GM23338 (cell line): ENCODE data around the gene SUGCT. TPM values are rescaled to one million over a fixed set of nuclear protein-coding genes. Genes with fewer than 3 reads are reported as not detected.

Source experiments
- ATAC-seq: fragments of 200-7000 bp; cut with Tn5 transposase; 3 replicates; pipeline ENCODE4 v1.9.1; 2020
- DNase-seq: peaks from one replicate; pipeline ENCODE4 v3.0.0-alpha.2; 2015; ENCODE audit warnings: low spot score
- H2AFZ ChIP-seq: fragments of 200-600 bp; sonication (generic); 2 replicates; pipeline ENCODE4 v1.8.0; 2016; ENCODE audit warnings: antibody characterized with exemption, mild to moderate bottlenecking, moderate library complexity
- H3F3A ChIP-seq: fragments of 200-600 bp; sonication (generic); replicated peaks from 2 replicates; pipeline ENCODE4 v1.8.0; 2017; ENCODE audit warnings: antibody characterized with exemption, mixed run types, low read depth
- H3K27ac ChIP-seq: fragments of 200-600 bp; sonication (generic); 2 replicates; pipeline ENCODE4 v1.6.1; 2016; ENCODE audit warnings: low read depth
- H3K27me3 ChIP-seq: fragments of 200-600 bp; sonication (generic); 2 replicates; pipeline ENCODE4 v1.8.0; 2016; ENCODE audit warnings: mild to moderate bottlenecking, mixed run types, moderate library complexity; ENCODE audit not compliant: insufficient read depth
- H3K36me3 ChIP-seq: fragments of 200-600 bp; sonication (generic); 2 replicates; pipeline ENCODE4 v1.8.0; 2016; ENCODE audit warnings: mild to moderate bottlenecking; ENCODE audit not compliant: insufficient read depth
- H3K4me1 ChIP-seq: fragments of 200-600 bp; sonication (generic); 2 replicates; pipeline ENCODE4 v1.8.0; 2016; ENCODE audit warnings: mild to moderate bottlenecking, moderate library complexity; ENCODE audit not compliant: insufficient read depth
- H3K4me2 ChIP-seq: fragments of 200-600 bp; sonication (generic); 2 replicates; pipeline ENCODE4 v1.7.1; 2017; ENCODE audit warnings: mixed run types
- H3K4me3 ChIP-seq: fragments of 200-600 bp; sonication (generic); 2 replicates; pipeline ENCODE4 v1.6.1; 2016; ENCODE audit warnings: mixed run types
- H3K79me2 ChIP-seq: fragments of 200-600 bp; sonication (generic); replicated peaks from 2 replicates; pipeline ENCODE4 v1.8.0; 2017; ENCODE audit warnings: mild to moderate bottlenecking; ENCODE audit not compliant: insufficient read depth
- H3K9me2 ChIP-seq: fragments of 200-600 bp; sonication (generic); 2 replicates; pipeline ENCODE4 v1.8.0; 2017; ENCODE audit not compliant: insufficient read depth
- H4K20me1 ChIP-seq: fragments of 200-600 bp; sonication (generic); replicated peaks from 2 replicates; pipeline ENCODE4 v1.8.0; 2017; ENCODE audit warnings: mild to moderate bottlenecking; ENCODE audit not compliant: insufficient read depth
- H3K27ac Mint-ChIP-seq: 2 replicates; pipeline ENCODE4 v1.8.0; 2020; ENCODE audit warnings: inconsistent platforms, mild to moderate bottlenecking, moderate library complexity, mixed read lengths
- H3K27me3 Mint-ChIP-seq: 3 replicates; pipeline ENCODE4 v1.8.0; 2022; ENCODE audit warnings: low read depth, mild to moderate bottlenecking, moderate library complexity, mixed read lengths, inconsistent platforms; ENCODE audit not compliant: insufficient read depth, poor library complexity
- H3K36me3 Mint-ChIP-seq: 3 replicates; pipeline ENCODE4 v1.8.0; 2021; ENCODE audit warnings: low read depth, mild to moderate bottlenecking, inconsistent platforms, moderate library complexity, mixed read lengths
- H3K4me1 Mint-ChIP-seq: 3 replicates; pipeline ENCODE4 v1.8.0; 2020; ENCODE audit warnings: mild to moderate bottlenecking, inconsistent platforms, mixed read lengths
- H3K4me3 Mint-ChIP-seq: 3 replicates; pipeline ENCODE4 v1.8.0; 2021; ENCODE audit warnings: moderate library complexity, mild to moderate bottlenecking, inconsistent platforms, mixed read lengths
- H3K9me3 Mint-ChIP-seq: 3 replicates; pipeline ENCODE4 v1.8.0; 2020; ENCODE audit warnings: moderate library complexity, mild to moderate bottlenecking, inconsistent platforms, mixed read lengths
- CREB1 ChIP-seq: fragments of 250-450 bp; sonication (Bioruptor Pico); IDR thresholded peaks from 2 replicates; pipeline ENCODE4 v1.5.0; 2020; ENCODE audit warnings: low read depth, mild to moderate bottlenecking, moderate library complexity
- EZH2 ChIP-seq: fragments of 200-600 bp; sonication (generic); IDR thresholded peaks from one replicate; pipeline ENCODE4 v1.8.0; 2017; ENCODE audit warnings: antibody characterized with exemption, mild to moderate bottlenecking, low read depth; ENCODE audit not compliant: unreplicated experiment
- EZH2phosphoT487 ChIP-seq: fragments of 200-600 bp; sonication (generic); IDR thresholded peaks from one replicate; pipeline ENCODE4 v1.8.1; 2018; ENCODE audit warnings: antibody characterized with exemption; ENCODE audit not compliant: unreplicated experiment
- JUNB ChIP-seq: IDR thresholded peaks from one replicate; pipeline ENCODE4 v1.6.1; 2016; ENCODE audit warnings: antibody characterized with exemption; ENCODE audit not compliant: unreplicated experiment
- POLR2AphosphoS5 ChIP-seq: IDR thresholded peaks from 2 replicates; pipeline ENCODE4 v1.6.1; 2016; ENCODE audit warnings: antibody characterized with exemption, low read depth
- STAT1 ChIP-seq: IDR thresholded peaks from one replicate; pipeline ENCODE4 v1.6.1; 2016; ENCODE audit warnings: antibody characterized with exemption; ENCODE audit not compliant: unreplicated experiment
- ZNF114 ChIP-seq: fragments of 250-450 bp; sonication (Bioruptor Pico); IDR thresholded peaks from 2 replicates; pipeline ENCODE4 v1.5.0; 2020; ENCODE audit warnings: mild to moderate bottlenecking, moderate library complexity
- ZNF331 ChIP-seq: fragments of 250-450 bp; sonication (Bioruptor Pico); IDR thresholded peaks from 2 replicates; pipeline ENCODE4 v1.5.0; 2020; ENCODE audit warnings: low read depth, mild to moderate bottlenecking, moderate library complexity
- polyA plus RNA-seq: library from polyadenylated mRNA; unstranded; fragments of >200 nt; fragmentation: Nextera tagmentation; extraction: Ambion mirVana; gene quantifications from 2 replicates; pipeline ENCODE4 v1.2.1, GENCODE V29; 2016
- total RNA-seq: library from RNA; depleted of rRNA; stranded (reverse); fragments of >200 nt; shearing (Covaris generic); gene quantifications from 2 replicates; pipeline ENCODE4 v1.2.3, GENCODE V29; 2014
- TF ChIP-seq, protein P1 (sequence below), 2 experiments: fragments of 200-600 bp in 1 of 2; sonication (generic) in 1 of 2; conservative IDR thresholded peaks; 2 replicates each; pipeline versions ENCODE4 v1.5.1 to v1.6.1; 2016 to 2017; ENCODE audit warnings: antibody characterized with exemption in 2 of 2, low read depth in 2 of 2, mild to moderate bottlenecking in 2 of 2, moderate library complexity in 1 of 2
- TF ChIP-seq, protein P2 (sequence below): IDR thresholded peaks from 2 replicates; pipeline ENCODE4 v1.6.1; 2016; ENCODE audit warnings: antibody characterized with exemption
- TF ChIP-seq, protein P3 (sequence below): fragments of 250-450 bp; sonication (Bioruptor Pico); IDR thresholded peaks from 2 replicates; pipeline ENCODE4 v1.5.0; 2020; ENCODE audit warnings: mild to moderate bottlenecking, moderate library complexity

SUGCT gene
- total and polyA plus RNA-seq, 2 experiments from 2014 or later = 4.2 to 5.6 TPM

DNA sequence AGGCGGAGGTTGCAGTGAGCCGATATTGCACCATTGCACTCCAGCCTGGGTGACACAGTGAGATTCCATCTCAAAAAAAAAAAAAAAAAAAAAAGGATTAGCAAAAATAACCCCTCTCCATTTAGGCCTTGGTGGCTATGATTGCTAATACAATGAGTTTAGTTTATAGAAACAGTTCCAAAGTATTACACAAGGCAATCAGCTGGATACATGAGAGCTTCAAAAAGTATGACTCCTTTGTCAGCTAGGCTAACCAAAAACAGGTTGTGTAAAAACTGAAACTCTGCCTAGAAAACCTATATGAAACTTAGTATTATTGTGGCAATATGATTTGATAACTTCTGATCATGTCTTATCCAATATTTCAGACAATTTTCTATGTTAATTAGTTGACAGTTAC is 57.2 kb downstream of the SUGCT start:
- no peaks in the 10 kb centered on the region for H3K9me2 ChIP-seq
- no peak for DNase-seq
- no peak for ATAC-seq
- Mint-ChIP-seq H3K4me3 (no peak overlapping the region), H3K9me3 (no peaks in the 10 kb centered on the region), H3K27me3 (no peaks in the 10 kb centered on the region), H3K27ac (0 out of 2 replicates have a peak overlapping the region, but pooled peaks have one; percentile 44), H3K36me3 (no peaks in the 10 kb centered on the region), H3K4me1 (no peaks in the 10 kb centered on the region)
- H3F3A ChIP-seq = no peaks in the 10 kb centered on the region
- no peaks in the 10 kb centered on the region for H4K20me1 ChIP-seq
- no peak overlapping the region for H2AFZ ChIP-seq
- H3K27ac ChIP-seq = no peak overlapping the region
- H3K4me1 ChIP-seq = no peaks in the 10 kb centered on the region
- H3K27me3 ChIP-seq = no peaks in the 10 kb centered on the region
- no peaks in the 10 kb centered on the region for H3K79me2 ChIP-seq
- H3K4me3 ChIP-seq = no peak overlapping the region
- no peak for TF ChIP-seq POLR2AphosphoS5
- TF ChIP-seq, protein P1, sequence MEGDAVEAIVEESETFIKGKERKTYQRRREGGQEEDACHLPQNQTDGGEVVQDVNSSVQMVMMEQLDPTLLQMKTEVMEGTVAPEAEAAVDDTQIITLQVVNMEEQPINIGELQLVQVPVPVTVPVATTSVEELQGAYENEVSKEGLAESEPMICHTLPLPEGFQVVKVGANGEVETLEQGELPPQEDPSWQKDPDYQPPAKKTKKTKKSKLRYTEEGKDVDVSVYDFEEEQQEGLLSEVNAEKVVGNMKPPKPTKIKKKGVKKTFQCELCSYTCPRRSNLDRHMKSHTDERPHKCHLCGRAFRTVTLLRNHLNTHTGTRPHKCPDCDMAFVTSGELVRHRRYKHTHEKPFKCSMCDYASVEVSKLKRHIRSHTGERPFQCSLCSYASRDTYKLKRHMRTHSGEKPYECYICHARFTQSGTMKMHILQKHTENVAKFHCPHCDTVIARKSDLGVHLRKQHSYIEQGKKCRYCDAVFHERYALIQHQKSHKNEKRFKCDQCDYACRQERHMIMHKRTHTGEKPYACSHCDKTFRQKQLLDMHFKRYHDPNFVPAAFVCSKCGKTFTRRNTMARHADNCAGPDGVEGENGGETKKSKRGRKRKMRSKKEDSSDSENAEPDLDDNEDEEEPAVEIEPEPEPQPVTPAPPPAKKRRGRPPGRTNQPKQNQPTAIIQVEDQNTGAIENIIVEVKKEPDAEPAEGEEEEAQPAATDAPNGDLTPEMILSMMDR (conservative IDR thresholded peaks at IDR 0.05; ENCODE audit: low read depth in 2 of 2) = no peak
- no peak for TF ChIP-seq ZNF114
- no peak for TF ChIP-seq ZNF331 (CRISPR knock-in tag)
- TF ChIP-seq EZH2 = no peak
- no peak for TF ChIP-seq JUNB
- TF ChIP-seq, protein P2, sequence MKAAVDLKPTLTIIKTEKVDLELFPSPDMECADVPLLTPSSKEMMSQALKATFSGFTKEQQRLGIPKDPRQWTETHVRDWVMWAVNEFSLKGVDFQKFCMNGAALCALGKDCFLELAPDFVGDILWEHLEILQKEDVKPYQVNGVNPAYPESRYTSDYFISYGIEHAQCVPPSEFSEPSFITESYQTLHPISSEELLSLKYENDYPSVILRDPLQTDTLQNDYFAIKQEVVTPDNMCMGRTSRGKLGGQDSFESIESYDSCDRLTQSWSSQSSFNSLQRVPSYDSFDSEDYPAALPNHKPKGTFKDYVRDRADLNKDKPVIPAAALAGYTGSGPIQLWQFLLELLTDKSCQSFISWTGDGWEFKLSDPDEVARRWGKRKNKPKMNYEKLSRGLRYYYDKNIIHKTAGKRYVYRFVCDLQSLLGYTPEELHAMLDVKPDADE = no peak
- H3K36me3 ChIP-seq = no peaks in the 10 kb centered on the region
- no peak overlapping the region for H3K4me2 ChIP-seq

DNA sequence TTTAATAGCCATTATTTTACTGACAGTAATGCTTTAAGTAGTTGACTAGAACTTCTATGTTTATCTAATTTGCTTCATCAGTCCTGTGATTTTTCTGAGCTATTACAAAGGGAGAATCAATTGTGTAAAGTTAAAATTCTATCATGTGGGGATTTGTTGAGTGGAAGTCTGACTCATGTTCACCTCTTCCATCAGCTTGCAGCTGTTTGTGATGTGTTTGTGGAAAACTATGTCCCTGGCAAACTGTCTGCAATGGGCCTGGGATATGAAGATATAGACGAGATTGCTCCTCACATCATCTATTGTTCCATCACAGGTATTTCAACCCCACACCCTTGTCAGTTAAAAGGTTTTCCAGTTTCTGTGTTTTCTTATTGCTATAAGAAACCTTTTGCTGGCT is 59.9 kb downstream of the SUGCT start:
- H3K27ac ChIP-seq = no peak overlapping the region
- H3K79me2 ChIP-seq = no peaks in the 10 kb centered on the region
- no peaks in the 10 kb centered on the region for H3K36me3 ChIP-seq
- no peak overlapping the region for H3K27ac Mint-ChIP-seq
- H3K4me2 ChIP-seq = no peak overlapping the region
- ATAC-seq (no peak), DNase-seq (no peak)
- H3K9me2 ChIP-seq = no peaks in the 10 kb centered on the region
- H3K4me3 ChIP-seq = no peak overlapping the region
- no peaks in the 10 kb centered on the region for H3K9me3 Mint-ChIP-seq
- H3K4me1 ChIP-seq = no peaks in the 10 kb centered on the region
- H3K4me3 Mint-ChIP-seq = no peak overlapping the region
- no peaks in the 10 kb centered on the region for H3K27me3 ChIP-seq
- H3K4me1 Mint-ChIP-seq = no peaks in the 10 kb centered on the region
- no peaks in the 10 kb centered on the region for H3K36me3 Mint-ChIP-seq
- no peaks in the 10 kb centered on the region for H4K20me1 ChIP-seq
- no peaks in the 10 kb centered on the region for H3F3A ChIP-seq
- H2AFZ ChIP-seq = no peak overlapping the region
- no peaks in the 10 kb centered on the region for H3K27me3 Mint-ChIP-seq
- TF ChIP-seq CREB1 (no peak), ZNF114 (no peak), EZH2phosphoT487 (no peak), STAT1 (no peak), JUNB (no peak), EZH2 (no peak), ZNF331 (CRISPR knock-in tag) (no peak)
- TF ChIP-seq, protein P2 = no peak
- TF ChIP-seq, protein P3, sequence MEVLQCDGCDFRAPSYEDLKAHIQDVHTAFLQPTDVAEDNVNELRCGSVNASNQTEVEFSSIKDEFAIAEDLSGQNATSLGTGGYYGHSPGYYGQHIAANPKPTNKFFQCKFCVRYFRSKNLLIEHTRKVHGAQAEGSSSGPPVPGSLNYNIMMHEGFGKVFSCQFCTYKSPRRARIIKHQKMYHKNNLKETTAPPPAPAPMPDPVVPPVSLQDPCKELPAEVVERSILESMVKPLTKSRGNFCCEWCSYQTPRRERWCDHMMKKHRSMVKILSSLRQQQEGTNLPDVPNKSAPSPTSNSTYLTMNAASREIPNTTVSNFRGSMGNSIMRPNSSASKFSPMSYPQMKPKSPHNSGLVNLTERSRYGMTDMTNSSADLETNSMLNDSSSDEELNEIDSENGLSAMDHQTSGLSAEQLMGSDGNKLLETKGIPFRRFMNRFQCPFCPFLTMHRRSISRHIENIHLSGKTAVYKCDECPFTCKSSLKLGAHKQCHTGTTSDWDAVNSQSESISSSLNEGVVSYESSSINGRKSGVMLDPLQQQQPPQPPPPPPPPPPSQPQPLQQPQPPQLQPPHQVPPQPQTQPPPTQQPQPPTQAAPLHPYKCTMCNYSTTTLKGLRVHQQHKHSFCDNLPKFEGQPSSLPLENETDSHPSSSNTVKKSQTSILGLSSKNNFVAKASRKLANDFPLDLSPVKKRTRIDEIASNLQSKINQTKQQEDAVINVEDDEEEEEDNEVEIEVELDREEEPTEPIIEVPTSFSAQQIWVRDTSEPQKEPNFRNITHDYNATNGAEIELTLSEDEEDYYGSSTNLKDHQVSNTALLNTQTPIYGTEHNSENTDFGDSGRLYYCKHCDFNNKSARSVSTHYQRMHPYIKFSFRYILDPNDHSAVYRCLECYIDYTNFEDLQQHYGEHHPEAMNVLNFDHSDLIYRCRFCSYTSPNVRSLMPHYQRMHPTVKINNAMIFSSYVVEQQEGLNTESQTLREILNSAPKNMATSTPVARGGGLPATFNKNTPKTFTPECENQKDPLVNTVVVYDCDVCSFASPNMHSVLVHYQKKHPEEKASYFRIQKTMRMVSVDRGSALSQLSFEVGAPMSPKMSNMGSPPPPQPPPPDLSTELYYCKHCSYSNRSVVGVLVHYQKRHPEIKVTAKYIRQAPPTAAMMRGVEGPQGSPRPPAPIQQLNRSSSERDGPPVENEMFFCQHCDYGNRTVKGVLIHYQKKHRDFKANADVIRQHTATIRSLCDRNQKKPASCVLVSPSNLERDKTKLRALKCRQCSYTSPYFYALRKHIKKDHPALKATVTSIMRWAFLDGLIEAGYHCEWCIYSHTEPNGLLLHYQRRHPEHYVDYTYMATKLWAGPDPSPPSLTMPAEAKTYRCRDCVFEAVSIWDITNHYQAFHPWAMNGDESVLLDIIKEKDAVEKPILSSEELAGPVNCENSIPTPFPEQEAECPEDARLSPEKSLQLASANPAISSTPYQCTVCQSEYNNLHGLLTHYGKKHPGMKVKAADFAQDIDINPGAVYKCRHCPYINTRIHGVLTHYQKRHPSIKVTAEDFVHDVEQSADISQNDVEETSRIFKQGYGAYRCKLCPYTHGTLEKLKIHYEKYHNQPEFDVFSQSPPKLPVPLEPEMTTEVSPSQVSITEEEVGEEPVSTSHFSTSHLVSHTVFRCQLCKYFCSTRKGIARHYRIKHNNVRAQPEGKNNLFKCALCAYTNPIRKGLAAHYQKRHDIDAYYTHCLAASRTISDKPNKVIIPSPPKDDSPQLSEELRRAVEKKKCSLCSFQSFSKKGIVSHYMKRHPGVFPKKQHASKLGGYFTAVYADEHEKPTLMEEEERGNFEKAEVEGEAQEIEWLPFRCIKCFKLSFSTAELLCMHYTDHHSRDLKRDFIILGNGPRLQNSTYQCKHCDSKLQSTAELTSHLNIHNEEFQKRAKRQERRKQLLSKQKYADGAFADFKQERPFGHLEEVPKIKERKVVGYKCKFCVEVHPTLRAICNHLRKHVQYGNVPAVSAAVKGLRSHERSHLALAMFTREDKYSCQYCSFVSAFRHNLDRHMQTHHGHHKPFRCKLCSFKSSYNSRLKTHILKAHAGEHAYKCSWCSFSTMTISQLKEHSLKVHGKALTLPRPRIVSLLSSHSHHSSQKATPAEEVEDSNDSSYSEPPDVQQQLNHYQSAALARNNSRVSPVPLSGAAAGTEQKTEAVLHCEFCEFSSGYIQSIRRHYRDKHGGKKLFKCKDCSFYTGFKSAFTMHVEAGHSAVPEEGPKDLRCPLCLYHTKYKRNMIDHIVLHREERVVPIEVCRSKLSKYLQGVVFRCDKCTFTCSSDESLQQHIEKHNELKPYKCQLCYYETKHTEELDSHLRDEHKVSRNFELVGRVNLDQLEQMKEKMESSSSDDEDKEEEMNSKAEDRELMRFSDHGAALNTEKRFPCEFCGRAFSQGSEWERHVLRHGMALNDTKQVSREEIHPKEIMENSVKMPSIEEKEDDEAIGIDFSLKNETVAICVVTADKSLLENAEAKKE (CRISPR knock-in tag) = no peak
